ENCODE measurements around the gene R3HDM2. TPM values are rescaled to one million over a fixed set of nuclear protein-coding genes. Genes with fewer than 3 reads are reported as not detected.

Gene R3HDM2
- total and polyA plus RNA-seq, 10 donors: 11.3 to 90.8 (median 53.5) TPM

DNA sequence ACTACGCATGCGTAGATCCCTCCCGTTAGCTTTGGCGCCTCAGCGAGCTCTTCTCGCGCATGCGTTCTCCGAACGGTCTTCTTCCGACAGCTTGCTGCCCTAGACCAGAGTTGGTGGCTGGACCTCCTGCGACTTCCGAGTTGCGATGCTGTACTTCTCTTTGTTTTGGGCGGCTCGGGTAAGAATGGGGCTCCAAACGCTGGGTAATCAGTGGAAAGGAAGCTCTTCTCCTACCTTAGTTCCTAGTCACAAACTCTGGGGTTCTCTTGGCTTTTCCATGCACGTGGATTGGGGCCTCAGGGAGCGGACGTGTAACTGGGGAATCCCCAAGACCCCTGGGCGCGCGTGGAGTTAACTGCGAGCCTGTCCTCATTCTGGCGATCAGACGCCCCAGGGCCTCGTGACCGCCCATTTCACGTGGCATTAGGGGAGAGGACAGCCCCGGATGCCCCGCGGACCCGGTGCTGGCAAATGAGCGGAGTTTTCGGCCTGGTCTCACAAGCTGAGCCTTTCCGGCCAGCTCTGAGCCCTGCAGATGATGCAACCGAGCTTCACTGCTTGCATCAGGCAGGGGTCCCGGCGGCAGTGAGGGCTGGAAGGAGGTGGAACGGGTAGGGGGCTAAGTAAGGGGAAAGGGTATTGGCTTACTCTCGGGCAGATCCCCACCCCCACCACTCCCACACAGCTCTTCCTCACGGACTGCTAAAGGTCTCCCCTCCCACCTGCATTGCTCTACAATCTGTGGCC lies 201.0 kb downstream of the R3HDM2 start, which contains the start of gene SHMT2:
Gene SHMT2 (plus strand): TSS at position 78 of the 747 bp plus-strand sequence. CDS start 68 bp downstream, at position 146.
- TF ChIP-seq POLR2A (IDR thresholded peaks at IDR 0.05) (no peak), CTCF (IDR thresholded peaks at IDR 0.05 in 8 of 11, conservative IDR thresholded peaks at IDR 0.05 in 3 of 11) (peak in 3 of 11 experiments; percentile 2 to 22 (median 5)), POLR2AphosphoS5 (IDR thresholded peaks at IDR 0.05) (peak; percentile 80 to 83 (median 82))
- H3K36me3 ChIP-seq: peaks cover 0 to 40% (median 32%) of the 10 kb centered on the region in 6 donors
- 0 to 1% (median 1%) methylated on average over 35 to 42 of the region's 42 CpGs for WGBS, 5 donors

GRCh38 chr12:57229046-57229633 lies 201.7 kb downstream of the R3HDM2 start:
- DNase-seq: no peak
- Histone ChIP-seq H3K4me1 (peaks cover 16 to 97% (median 77%) of the 10 kb centered on the region in 6 donors), H3K4me3 (peak overlapping the region; percentile 38 to 85 (median 68)), H3K27me3 (replicated peaks in 1 of 7) (peaks cover 0 to 39% (median 32%) of the 10 kb centered on the region in 7 donors), H3K36me3 (peaks cover 0 to 33% (median 30%) of the 10 kb centered on the region in 6 donors), H3K9me3 (no peaks in the 10 kb centered on the region), H3K27ac (peak overlapping the region in 7 of 8 donors; percentile 81 to 89 (median 85))
- TF ChIP-seq POLR2AphosphoS5 (IDR thresholded peaks at IDR 0.05): no peak
- peak in 7 of 11 experiments; percentile 23 to 53 (median 36) for TF ChIP-seq CTCF (IDR thresholded peaks at IDR 0.05 in 8 of 11, conservative IDR thresholded peaks at IDR 0.05 in 3 of 11)
- no peak for TF ChIP-seq POLR2A (IDR thresholded peaks at IDR 0.05)
- intact Hi-C loops (cut with DNase I; ENCODE audit: low total_unique reads): no loop called here
- 1 to 2% (median 1%) methylated on average over 9 of the region's 9 CpGs for WGBS, 5 donors

More for the DNA sequence above, 201.0 kb downstream of the R3HDM2 start, which contains the start of gene SHMT2:
- Histone ChIP-seq H3K4me1 (peaks cover 20 to 97% (median 79%) of the 10 kb centered on the region in 6 donors), H3K27ac (peak within 1 kb of the TSS; percentile 66 to 89 (median 85)), H3K27me3 (replicated peaks in 1 of 7) (peaks cover 0 to 33% (median 25%) of the 10 kb centered on the region in 7 donors), H3K9me3 (no peaks in the 10 kb centered on the region), H3K4me3 (peak within 1 kb of the TSS; percentile 38 to 85 (median 68))
- intact Hi-C loops (cut with DNase I; ENCODE audit: low total_unique reads): no loop called here
- peak; percentile 96 for DNase-seq

GRCh38 chr12:57227315-57228115 lies 203.3 kb downstream of the R3HDM2 start:
- Histone ChIP-seq H3K27ac (no peak overlapping the region), H3K27me3 (replicated peaks in 1 of 7) (peaks cover 0 to 56% (median 48%) of the 10 kb centered on the region in 7 donors), H3K9me3 (no peaks in the 10 kb centered on the region), H3K36me3 (peaks cover 0 to 17% (median 14%) of the 10 kb centered on the region in 6 donors), H3K4me3 (peak overlapping the region in 1 of 8 donors; percentile 51), H3K4me1 (peaks cover 14 to 97% (median 68%) of the 10 kb centered on the region in 6 donors)
- 39 to 58% (median 51%) methylated on average over 7 to 8 of the region's 8 CpGs for WGBS, 5 donors
- intact Hi-C loops (cut with DNase I; ENCODE audit: low total_unique reads): no loop called here
- DNase-seq: no peak
- TF ChIP-seq POLR2AphosphoS5 (IDR thresholded peaks at IDR 0.05) (no peak), POLR2A (IDR thresholded peaks at IDR 0.05) (no peak), CTCF (IDR thresholded peaks at IDR 0.05 in 8 of 11, conservative IDR thresholded peaks at IDR 0.05 in 3 of 11) (no peak)
